ENCODE measurements around the gene TBX19. TPM values are rescaled to one million over a fixed set of nuclear protein-coding genes. Genes with fewer than 3 reads are reported as not detected.

TBX19 gene
- total RNA-seq, 2 donors from 2014 or later: 1.3 to 1.7 TPM

GRCh38 chr1:168312718-168313604, 32.3 kb downstream of the TBX19 start:
- ATAC-seq (peak; percentile 63), DNase-seq (no peak)
- intact Hi-C loops (cut with DNase I, micrococcal nuclease): no loop called here

DNA sequence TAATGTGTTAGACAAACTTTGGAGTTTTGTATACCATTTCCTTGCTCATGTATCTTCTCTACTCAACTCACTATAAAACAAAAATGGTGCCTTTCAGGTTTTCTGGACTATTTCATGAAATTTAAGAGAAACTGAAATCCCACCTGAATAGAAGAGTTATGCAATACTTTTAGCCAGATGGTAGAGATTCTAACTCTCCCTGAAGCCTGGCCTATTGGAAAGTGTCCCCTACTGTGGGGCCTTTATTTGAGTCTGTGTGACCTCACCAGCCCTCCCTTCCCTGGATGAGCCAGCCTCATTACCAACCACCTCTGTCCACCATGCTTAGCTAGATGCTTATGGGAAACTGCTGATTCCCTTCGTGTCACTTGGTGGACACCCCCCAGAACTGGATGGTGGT, 35.5 kb downstream of the TBX19 start:
- intact Hi-C loops (cut with DNase I, micrococcal nuclease): no loop called here
- DNase-seq (no peak), ATAC-seq (no peak)

- intact Hi-C loops (cut with DNase I, micrococcal nuclease): no loop called here
- ATAC-seq (no peak), DNase-seq (no peak)
These were observed 36.6 kb downstream of the TBX19 start for GRCh38 chr1:168317309-168317708.

GRCh38 chr1:168319691-168320090, 39.0 kb downstream of the TBX19 start:
- intact Hi-C loops (cut with DNase I, micrococcal nuclease): no loop called here
- DNase-seq (no peak), ATAC-seq (no peak)

DNA sequence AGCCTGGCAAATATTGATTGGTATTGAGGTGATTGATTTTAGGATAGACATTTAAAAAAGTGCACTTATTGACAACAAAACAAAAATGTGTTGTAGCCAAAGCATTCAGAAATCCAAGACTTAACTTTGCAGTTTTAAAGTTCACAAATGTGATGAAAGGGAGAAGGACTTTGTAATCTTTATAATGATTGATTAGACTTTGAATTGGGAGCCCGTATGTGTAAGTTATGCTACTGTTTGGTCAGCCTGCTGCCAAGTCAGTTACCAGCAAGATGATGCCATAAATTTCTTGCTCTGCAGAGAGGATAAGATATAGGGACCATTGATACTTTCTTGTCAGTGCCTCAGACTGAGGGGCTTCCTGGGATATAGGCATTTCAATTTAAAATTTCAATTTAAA, 39.5 kb downstream of the TBX19 start:
- DNase-seq (no peak), ATAC-seq (no peak)
- intact Hi-C loops (cut with DNase I, micrococcal nuclease): no loop called here

- intact Hi-C loops (cut with DNase I, micrococcal nuclease): no loop called here
- no peak for ATAC-seq
- DNase-seq: no peak
These were observed 40.2 kb downstream of the TBX19 start for GRCh38 chr1:168320800-168321450.

- intact Hi-C loops (cut with DNase I, micrococcal nuclease): no loop called here
- peak; percentile 66 for ATAC-seq
- DNase-seq: no peak
These were observed 41.3 kb downstream of the TBX19 start for GRCh38 chr1:168321945-168322344.

GRCh38 chr1:168324745-168325425, 44.2 kb downstream of the TBX19 start:
- DNase-seq: no peak
- intact Hi-C loops (cut with DNase I, micrococcal nuclease): no loop called here
- no peak for ATAC-seq

- intact Hi-C loops (cut with DNase I, micrococcal nuclease): no loop called here
- no peak for ATAC-seq
- DNase-seq: no peak
These were observed 48.2 kb downstream of the TBX19 start for GRCh38 chr1:168328731-168329364.

GRCh38 chr1:168330285-168330684, 49.6 kb downstream of the TBX19 start:
- ATAC-seq (peak; percentile 70), DNase-seq (no peak)
- intact Hi-C loops (cut with DNase I, micrococcal nuclease): loop anchor here in 1 of 2 donors (10.0 kb wide), 1 partner anchor 245 kb away; the partner anchor contains the start of gene XCL1

- DNase-seq (no peak), ATAC-seq (no peak)
- intact Hi-C loops (cut with DNase I, micrococcal nuclease): loop anchor here in 1 of 2 donors (10.0 kb wide), 1 partner anchor 243 kb away; the partner anchor contains the start of gene XCL1
These were observed 50.9 kb downstream of the TBX19 start for GRCh38 chr1:168331569-168331968.

DNA sequence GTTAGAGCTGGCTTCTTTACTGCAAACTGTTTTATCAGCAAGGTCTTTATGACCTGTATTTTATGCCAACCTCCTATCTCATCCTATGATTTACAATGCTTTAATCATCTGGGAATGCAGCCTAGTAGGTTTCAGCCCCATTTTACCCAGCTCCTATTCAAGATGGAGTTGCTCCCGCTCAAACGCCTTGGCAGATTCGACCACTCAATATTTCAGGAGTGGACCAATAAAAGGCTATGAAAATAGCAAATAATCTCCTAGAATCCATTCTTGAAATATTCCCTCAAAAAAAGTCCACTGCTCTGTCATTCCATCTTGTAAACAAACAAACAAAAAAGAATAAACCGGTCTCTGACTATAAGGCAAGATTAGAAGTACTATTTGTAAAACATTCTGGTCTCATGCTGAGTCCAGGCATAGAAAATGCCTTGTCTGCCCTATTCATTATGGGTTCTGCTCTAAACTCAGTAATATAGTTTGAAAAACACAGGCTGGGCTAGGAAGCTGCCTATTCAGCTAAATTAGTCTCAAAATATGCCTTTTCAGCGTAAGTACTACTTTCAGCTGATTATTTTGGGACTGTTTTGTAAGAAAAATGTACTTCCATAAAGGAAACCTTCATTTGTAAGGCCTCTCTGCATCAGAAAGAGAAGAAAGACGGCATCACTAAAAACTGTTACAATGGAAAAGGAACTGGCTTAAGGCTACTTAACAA, 53.0 kb downstream of the TBX19 start:
- DNase-seq: no peak
- no peak for ATAC-seq
- intact Hi-C loops (cut with DNase I, micrococcal nuclease): loop anchor here in 1 of 2 donors (10.0 kb wide), 1 partner anchor 241 kb away; the partner anchor contains the start of gene XCL1

DNA sequence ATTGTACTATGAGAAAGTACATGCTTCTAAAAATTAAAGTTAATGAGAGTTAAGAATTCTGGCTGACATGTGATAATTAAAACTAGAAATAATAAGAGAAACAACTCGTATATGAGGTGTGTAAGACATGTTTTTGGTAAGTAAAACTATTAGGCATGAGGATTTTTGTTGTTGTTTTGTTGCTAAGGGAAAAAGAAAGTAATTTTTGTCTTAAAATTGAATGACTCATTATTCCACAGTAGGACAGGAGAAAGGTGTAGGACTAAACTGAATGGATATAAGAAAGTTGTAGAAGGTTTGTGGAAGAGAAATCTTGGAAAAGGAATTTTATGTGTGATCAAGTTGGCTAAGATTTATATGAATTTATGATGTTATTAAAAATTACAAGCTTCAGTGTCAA, 54.8 kb downstream of the TBX19 start:
- intact Hi-C loops (cut with DNase I, micrococcal nuclease): loop anchor here in 1 of 2 donors (10.0 kb wide), 1 partner anchor 239 kb away; the partner anchor contains the start of gene XCL1

GRCh38 chr1:168338589-168339503, 58.2 kb downstream of the TBX19 start:
- intact Hi-C loops (cut with DNase I, micrococcal nuclease): loop anchor here in 1 of 2 donors (10.0 kb wide), 1 partner anchor 236 kb away; the partner anchor contains the start of gene XCL1
- no peak for ATAC-seq
- DNase-seq: no peak

More for the DNA sequence above, 54.8 kb downstream of the TBX19 start:
- DNase-seq: no peak
- no peak for ATAC-seq

DNA sequence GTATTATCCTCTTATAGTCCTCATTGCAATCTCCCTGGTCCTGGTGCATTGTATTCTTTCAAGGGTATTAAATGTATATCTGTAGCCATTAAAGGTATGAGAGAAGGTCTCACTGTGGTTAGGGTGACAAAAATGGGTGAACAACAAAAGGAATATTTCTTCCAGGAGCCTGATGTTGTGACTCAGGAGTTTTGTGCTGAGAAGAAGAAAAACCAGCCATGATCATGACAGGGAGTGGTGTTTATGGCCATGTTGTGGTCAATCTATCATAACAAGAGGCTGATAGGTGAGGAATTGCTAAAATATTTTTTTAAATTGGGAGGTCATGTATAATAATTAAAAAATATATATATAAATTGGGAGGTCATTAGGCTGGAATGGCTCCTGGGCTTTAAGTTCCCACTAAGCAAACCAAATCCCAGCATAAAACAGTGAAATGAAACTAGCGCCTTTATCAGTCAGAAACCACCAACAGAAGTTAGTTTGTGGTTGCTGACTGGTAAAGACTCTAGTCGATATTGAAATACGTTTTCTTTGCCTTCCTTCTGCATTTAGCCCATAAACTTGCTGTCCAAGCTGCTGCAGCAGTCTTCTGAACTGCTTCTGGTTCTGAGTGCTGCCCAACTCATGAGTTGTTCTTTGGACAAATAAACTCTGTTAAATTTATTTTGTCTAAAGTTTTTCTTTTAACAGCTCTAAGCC, 60.3 kb downstream of the TBX19 start:
- DNase-seq (no peak), ATAC-seq (no peak)
- intact Hi-C loops (cut with DNase I, micrococcal nuclease): loop anchor here in 1 of 2 donors (10.0 kb wide), 2 partner anchors 94 to 774 kb away; no protein-coding TSS in a partner anchor

DNA sequence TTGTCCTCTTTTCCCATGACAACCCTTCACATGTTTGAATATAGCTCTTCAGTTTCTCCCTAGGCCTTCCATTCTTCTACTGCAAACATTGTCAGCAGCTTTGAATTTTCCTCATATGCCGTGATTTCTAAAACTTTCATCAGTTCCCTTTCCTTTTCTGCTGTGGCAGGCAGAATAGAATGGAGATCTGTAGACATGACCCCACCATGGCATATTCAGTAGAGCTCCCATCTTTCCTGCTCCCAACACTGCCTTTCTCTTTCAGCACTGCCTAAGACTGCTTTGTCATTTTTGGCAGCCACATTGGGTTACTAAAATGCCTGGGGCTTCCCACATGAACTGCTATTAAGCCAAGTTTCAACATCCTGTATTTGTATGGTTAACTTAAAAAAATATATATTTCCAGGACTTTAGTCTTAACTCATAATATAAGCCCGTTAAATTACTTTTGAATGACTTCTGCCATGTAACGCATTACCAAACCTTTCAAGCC, 60.9 kb downstream of the TBX19 start:
- DNase-seq: no peak
- ATAC-seq: no peak
- intact Hi-C loops (cut with DNase I, micrococcal nuclease): loop anchor here in 1 of 2 donors (10.0 kb wide), 2 partner anchors 93 to 773 kb away; no protein-coding TSS in a partner anchor
